Testis (tissue), 5 donors: ENCODE results near the gene ARFRP1. TPM values are rescaled to one million over a fixed set of nuclear protein-coding genes. Genes with fewer than 3 reads are reported as not detected.
A peak's percentile ranks its signal among the peaks of the same experiment; 100 is the strongest.

Experiments
- DNase-seq: peaks from one replicate; pipeline ENCODE4 v3.0.0-alpha.2; 2019
- H3K27ac ChIP-seq, 2 donors: fragments of 200-600 bp; sonication (generic); one replicate each; pipeline ENCODE4 v1.5.1; 2019
- H3K27me3 ChIP-seq: fragments of 200-600 bp; sonication (generic); one replicate; pipeline ENCODE4 v1.5.1; 2019
- H3K36me3 ChIP-seq: fragments of 200-600 bp; sonication (generic); one replicate; pipeline ENCODE4 v1.5.1; 2017; ENCODE audit warnings: low read depth; ENCODE audit errors: missing control alignments
- H3K4me1 ChIP-seq: fragments of 200-600 bp; sonication (generic); one replicate; pipeline ENCODE4 v1.5.1; 2019
- H3K4me3 ChIP-seq, 2 donors: fragments of 200-600 bp; sonication (generic); one replicate each; pipeline ENCODE4 v1.5.1; 2017 to 2019
- H3K9me3 ChIP-seq: fragments of 200-600 bp; sonication (generic); one replicate; pipeline ENCODE4 v1.5.1; 2017
- POLR2A ChIP-seq: fragments of 450-650 bp; IDR thresholded peaks from one replicate; pipeline ENCODE4 v1.6.1; 2017; ENCODE audit warnings: antibody characterized with exemption, mild to moderate bottlenecking, moderate library complexity
- WGBS, 2 donors: methylation state at CpG; one replicate each; pipeline ENCODE4 v1.1.5; 2018; 5-methylcytosine and 5-hydroxymethylcytosine counted together
- intact Hi-C: fragments of 100-400 bp; cut with DNase I; formaldehyde crosslinking; loops from one replicate; pipeline ENCODE4 v1.15.1; 2023; ENCODE audit warnings: low total_unique reads
- long read RNA-seq, 2 donors: transcript quantifications; one replicate each; lab custom pipeline, GENCODE V29; 2026
- polyA plus RNA-seq: library from polyadenylated mRNA; stranded (reverse); fragments of 350-450 nt; fragmentation: Illumina TruSeq; extraction: RNeasy Lipid Tissue Mini Kit (QIAGEN cat#74804); gene quantifications from one replicate; pipeline ENCODE4 v1.2.3, GENCODE V29; 2014; ENCODE audit warnings: low read depth, low replicate concordance; ENCODE audit not compliant: insufficient read depth
- total RNA-seq, 2 donors: library from RNA; depleted of rRNA; stranded (reverse); fragments of >200 nt; gene quantifications; one replicate each; pipeline ENCODE4 v1.2.3, GENCODE V29; 2016
- TF ChIP-seq, protein P1 (sequence below), 3 experiments: fragments of 450-650 bp in 2 of 3; fragments of 200-600 bp in 1 of 3; sonication (generic) in 1 of 3; IDR thresholded peaks; one replicate each; pipeline ENCODE4 v1.5.1; 2016 to 2019; ENCODE audit warnings: antibody characterized with exemption in 3 of 3, mild to moderate bottlenecking in 2 of 3, moderate library complexity in 1 of 3

ARFRP1 gene, protein sequence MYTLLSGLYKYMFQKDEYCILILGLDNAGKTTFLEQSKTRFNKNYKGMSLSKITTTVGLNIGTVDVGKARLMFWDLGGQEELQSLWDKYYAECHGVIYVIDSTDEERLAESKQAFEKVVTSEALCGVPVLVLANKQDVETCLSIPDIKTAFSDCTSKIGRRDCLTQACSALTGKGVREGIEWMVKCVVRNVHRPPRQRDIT
- 10 to 100 TPM; 55.4 to 55.6 TPM for total RNA-seq
- polyA plus RNA-seq: 37.8 TPM
- long read RNA-seq, donor 1, transcript ARFRP1-214 (8 exons, 2,559 nt): major isoform, 5 of 19 reads
- long read RNA-seq, donor 1, partial matches to known transcripts: 0 of 19 reads
- long read RNA-seq, donor 1, other reads (novel, unspliced or antisense): 9 of 19 reads
- long read RNA-seq, donor 2, partial matches to known transcripts: 0 of 14 reads
- long read RNA-seq, donor 2, other reads (novel, unspliced or antisense): 7 of 14 reads

GRCh38 chr20:63707558-63708300 lies at the start of gene ARFRP1, which contains the start of gene ZGPAT:
Gene ARFRP1, minus strand, starts transcription at chr20:63707976. Its CDS starts 885 bp downstream, at chr20:63707091.
Gene ZGPAT, plus strand, starts transcription at chr20:63708039. Its CDS starts 542 bp downstream, at chr20:63708581.
- TF ChIP-seq POLR2A: no peak
- TF ChIP-seq, protein P1, sequence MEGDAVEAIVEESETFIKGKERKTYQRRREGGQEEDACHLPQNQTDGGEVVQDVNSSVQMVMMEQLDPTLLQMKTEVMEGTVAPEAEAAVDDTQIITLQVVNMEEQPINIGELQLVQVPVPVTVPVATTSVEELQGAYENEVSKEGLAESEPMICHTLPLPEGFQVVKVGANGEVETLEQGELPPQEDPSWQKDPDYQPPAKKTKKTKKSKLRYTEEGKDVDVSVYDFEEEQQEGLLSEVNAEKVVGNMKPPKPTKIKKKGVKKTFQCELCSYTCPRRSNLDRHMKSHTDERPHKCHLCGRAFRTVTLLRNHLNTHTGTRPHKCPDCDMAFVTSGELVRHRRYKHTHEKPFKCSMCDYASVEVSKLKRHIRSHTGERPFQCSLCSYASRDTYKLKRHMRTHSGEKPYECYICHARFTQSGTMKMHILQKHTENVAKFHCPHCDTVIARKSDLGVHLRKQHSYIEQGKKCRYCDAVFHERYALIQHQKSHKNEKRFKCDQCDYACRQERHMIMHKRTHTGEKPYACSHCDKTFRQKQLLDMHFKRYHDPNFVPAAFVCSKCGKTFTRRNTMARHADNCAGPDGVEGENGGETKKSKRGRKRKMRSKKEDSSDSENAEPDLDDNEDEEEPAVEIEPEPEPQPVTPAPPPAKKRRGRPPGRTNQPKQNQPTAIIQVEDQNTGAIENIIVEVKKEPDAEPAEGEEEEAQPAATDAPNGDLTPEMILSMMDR (IDR thresholded peaks at IDR 0.05): peak in 1 of 3 experiments; percentile 26
- Histone ChIP-seq H3K9me3 (no peaks in the 10 kb centered on the region), H3K4me1 (peaks cover 28% of the 10 kb centered on the region), H3K36me3 (no peaks in the 10 kb centered on the region), H3K4me3 (peak within 1 kb of the TSS; percentile 94 to 97), H3K27ac (peak within 1 kb of the TSS; percentile 76 to 85), H3K27me3 (no peaks in the 10 kb centered on the region)
- intact Hi-C loops: no loop called here
- DNase-seq: peak; percentile 92
- WGBS, 2 donors: 0% methylated on average over 53 of the region's 98 CpGs; no CpG with 5 or more reads in 1 of the 2 donors

- no peak overlapping the region for H3K4me3 ChIP-seq
- no peaks in the 10 kb centered on the region for H3K4me1 ChIP-seq
- no peak overlapping the region for H3K27ac ChIP-seq
- WGBS, 2 donors: 67 to 71% methylated on average over 8 of the region's 8 CpGs
- H3K9me3 ChIP-seq: no peaks in the 10 kb centered on the region
- no peak for DNase-seq
- H3K27me3 ChIP-seq: no peaks in the 10 kb centered on the region
- intact Hi-C loops: no loop called here
- TF ChIP-seq POLR2A: no peak
- TF ChIP-seq, protein P1 (IDR thresholded peaks at IDR 0.05): no peak
- H3K36me3 ChIP-seq: no peaks in the 10 kb centered on the region
Measured at GRCh38 chr20:63756648-63756991, 48.8 kb upstream of the ARFRP1 start.

DNA sequence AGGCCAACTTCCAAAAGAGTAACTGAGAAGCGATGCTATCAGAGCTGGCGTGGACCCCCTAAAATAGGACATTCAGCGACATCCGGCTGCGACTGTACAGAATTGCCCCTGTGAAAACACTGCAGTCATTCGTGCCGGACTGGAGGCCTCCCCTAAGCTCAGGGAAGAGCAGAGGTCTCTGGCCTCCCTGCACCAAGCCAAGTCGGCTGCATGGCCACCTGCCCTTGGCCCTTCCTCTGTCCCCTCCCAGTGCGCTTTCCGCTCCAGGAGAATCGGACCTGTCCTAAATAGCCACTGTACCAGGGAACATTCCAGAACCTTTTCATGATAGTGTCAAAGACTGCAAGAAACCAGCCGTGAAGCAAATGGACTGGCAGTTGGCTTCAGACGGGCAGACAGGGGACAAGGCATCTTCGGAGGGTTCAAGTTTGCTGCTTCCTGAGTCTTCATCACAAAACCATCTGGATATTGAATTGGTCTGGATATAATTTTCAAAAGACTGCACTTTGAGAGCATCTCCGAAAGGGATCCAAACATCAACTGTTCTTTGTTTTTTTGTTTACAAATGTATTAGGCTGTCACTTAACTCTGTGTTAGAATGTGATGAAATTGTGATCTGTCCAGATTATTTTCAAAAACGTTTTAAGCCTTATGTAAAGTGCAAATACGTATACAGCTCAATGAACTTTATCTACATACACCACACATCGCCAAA lies 48.3 kb upstream of the ARFRP1 start:
- DNase-seq: no peak
- no peak overlapping the region for H3K27ac ChIP-seq
- H3K4me1 ChIP-seq: no peaks in the 10 kb centered on the region
- H3K4me3 ChIP-seq: no peak overlapping the region
- H3K36me3 ChIP-seq: no peaks in the 10 kb centered on the region
- WGBS, 2 donors: 81 to 86% methylated on average over 17 to 18 of the region's 18 CpGs
- TF ChIP-seq, protein P1 (IDR thresholded peaks at IDR 0.05): no peak
- TF ChIP-seq POLR2A: no peak
- no peaks in the 10 kb centered on the region for H3K27me3 ChIP-seq
- no peaks in the 10 kb centered on the region for H3K9me3 ChIP-seq
- intact Hi-C loops: no loop called here

DNA sequence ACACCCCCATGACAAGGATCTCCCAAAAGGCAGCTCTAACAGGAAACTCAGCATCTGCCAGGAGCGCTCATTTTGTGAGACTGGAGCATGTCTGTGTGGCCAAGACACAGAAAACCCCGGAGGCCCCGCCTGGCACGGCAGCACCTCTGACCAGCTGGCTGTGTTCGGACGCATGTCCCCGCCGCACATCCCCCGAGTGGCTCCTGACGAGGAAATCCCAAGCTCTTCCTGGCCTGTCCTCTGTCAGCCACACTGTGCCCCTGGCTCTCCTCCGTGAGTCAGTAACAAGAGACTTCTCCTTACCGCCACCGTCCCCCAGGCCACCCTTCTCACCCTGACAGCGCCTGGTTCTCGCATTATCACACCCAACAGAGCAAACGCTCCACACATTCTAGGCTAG lies 46.2 kb upstream of the ARFRP1 start:
- no peak for TF ChIP-seq POLR2A
- TF ChIP-seq, protein P1 (IDR thresholded peaks at IDR 0.05): no peak
- 81 to 86% methylated on average over 16 of the region's 16 CpGs for WGBS, 2 donors
- no peaks in the 10 kb centered on the region for H3K9me3 ChIP-seq
- DNase-seq: no peak
- H3K4me1 ChIP-seq: no peaks in the 10 kb centered on the region
- H3K36me3 ChIP-seq: no peaks in the 10 kb centered on the region
- H3K27me3 ChIP-seq: no peaks in the 10 kb centered on the region
- intact Hi-C loops: no loop called here
- no peak overlapping the region for H3K4me3 ChIP-seq
- no peak overlapping the region for H3K27ac ChIP-seq
